SW 1271 (cell line): Measurements from ENCODE around the gene ADAMTS20.

Source experiments
- DNase-seq, 2 experiments: peaks; one replicate each; lab custom pipeline; 2025; lab: John Stamatoyannopoulos, UW

Gene ADAMTS20

GRCh38 chr12:43482311-43483085 is 69.5 kb downstream of the ADAMTS20 start:
- no peak for DNase-seq

DNA sequence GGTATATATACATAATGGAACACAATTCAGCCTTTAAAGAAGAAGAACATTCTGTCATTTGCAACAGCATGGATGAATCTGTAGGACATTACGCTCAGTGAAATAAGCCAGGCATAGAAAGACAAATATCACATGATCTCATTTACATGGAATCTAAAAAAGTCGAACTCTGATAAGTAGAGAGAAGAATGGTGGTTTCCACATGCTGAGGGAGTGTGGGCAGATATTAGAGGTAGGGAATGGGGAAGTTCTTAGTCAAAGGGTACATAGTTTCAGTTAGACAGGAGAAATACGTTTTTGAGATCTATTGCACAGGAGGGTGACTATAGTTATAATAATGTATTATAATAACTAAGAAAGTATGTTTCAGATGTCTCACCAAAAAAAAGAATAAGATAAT is 71.4 kb downstream of the ADAMTS20 start:
- no peak for DNase-seq

- DNase-seq, result no peak
These were observed 89.3 kb downstream of the ADAMTS20 start for GRCh38 chr12:43462741-43463140.

- DNase-seq, result no peak
These were observed 89.9 kb downstream of the ADAMTS20 start for GRCh38 chr12:43462080-43462479.

- no peak for DNase-seq
These were observed 92.7 kb downstream of the ADAMTS20 start for GRCh38 chr12:43459285-43459684.

GRCh38 chr12:43453761-43454160 is 98.2 kb downstream of the ADAMTS20 start:
- no peak for DNase-seq

- peak; percentile 3 to 49 for DNase-seq
These were observed 107.0 kb downstream of the ADAMTS20 start for GRCh38 chr12:43444940-43445564.

GRCh38 chr12:43436597-43436996 is 115.4 kb downstream of the ADAMTS20 start:
- DNase-seq, result no peak

GRCh38 chr12:43434614-43435013 is 117.4 kb downstream of the ADAMTS20 start:
- DNase-seq, result no peak

- no peak for DNase-seq
These were observed 123.9 kb downstream of the ADAMTS20 start for GRCh38 chr12:43428088-43428600.

GRCh38 chr12:43425361-43425760 is 126.6 kb downstream of the ADAMTS20 start:
- DNase-seq, result no peak

DNA sequence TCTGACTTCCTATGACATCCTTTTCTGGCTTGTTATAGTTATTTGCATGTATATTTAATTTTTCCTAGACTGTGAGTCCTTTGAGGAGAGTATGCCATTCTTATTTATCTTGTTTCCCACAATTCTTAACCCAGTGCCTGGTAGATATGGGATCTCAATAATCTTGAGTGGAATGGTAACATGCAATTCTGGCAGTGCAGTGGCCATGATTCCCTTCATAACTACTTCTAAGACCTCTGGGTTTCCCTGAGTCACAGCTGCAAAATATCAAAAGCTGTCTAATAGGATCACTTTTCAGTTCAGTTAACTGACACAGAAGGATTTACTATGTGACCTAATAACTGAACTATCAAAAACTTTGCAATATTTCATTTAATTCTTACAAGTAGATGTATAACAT is 135.0 kb downstream of the ADAMTS20 start:
- no peak for DNase-seq

GRCh38 chr12:43407816-43408645 is 144.0 kb downstream of the ADAMTS20 start:
- DNase-seq, result no peak

DNA sequence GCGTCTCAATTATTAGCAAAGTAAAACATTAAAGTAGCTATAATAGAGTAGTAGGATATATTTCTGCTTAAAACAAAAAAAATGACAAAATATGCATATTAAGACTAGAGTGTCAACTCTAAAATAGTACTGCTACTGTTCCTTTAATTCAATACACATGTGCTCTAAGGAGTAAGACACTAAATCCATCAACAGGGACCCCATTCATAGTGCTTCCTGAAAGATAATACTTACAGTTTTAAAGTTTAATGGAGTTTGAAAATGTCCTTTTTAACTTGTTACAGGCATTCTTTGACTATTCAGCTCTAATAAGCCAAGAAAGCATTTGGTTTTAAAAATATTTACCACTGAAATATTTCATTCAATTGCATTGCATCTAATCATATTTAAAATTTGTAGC is 145.2 kb downstream of the ADAMTS20 start:
- no peak for DNase-seq

GRCh38 chr12:43402436-43402835 is 149.6 kb downstream of the ADAMTS20 start:
- DNase-seq, result no peak

- no peak for DNase-seq
These were observed 150.9 kb downstream of the ADAMTS20 start for GRCh38 chr12:43401096-43401495.

DNA sequence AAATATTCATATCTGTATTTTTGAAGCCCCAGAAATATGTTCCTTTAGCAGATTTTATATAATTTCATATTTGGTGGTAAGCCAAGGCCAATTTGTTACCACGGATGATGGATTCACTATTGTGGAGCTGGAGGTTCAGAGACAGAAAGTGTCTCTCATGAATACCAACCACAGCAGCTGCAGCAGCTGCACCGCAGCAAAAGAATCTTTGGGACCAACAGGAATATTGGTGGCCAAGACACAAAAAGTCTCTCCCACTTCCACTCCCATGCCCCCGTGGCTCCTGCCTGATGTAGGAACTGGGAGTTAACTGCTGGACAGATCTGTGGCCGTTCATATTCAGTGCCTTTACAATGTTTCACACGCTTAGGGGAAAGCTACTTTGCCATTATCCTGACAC is 155.3 kb downstream of the ADAMTS20 start:
- no peak for DNase-seq

DNA sequence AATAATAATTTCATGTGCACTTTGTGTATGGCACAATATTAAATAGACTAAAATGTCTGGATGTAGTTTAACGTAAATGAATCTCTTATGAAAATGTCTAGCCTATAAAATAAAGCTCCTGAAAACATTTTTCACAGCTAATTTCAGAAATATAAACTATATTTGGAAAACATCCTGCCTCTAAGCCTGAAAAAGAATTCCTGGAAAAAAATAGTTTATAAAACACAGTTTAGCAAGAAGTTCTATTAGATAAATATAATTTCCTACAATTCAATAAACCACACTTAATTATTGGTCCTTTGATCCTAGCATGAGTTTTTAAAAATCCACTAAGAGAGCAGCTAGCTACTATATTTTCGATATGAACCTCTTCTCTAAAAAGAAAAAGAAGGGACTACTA is 159.9 kb downstream of the ADAMTS20 start:
- DNase-seq, result no peak

DNA sequence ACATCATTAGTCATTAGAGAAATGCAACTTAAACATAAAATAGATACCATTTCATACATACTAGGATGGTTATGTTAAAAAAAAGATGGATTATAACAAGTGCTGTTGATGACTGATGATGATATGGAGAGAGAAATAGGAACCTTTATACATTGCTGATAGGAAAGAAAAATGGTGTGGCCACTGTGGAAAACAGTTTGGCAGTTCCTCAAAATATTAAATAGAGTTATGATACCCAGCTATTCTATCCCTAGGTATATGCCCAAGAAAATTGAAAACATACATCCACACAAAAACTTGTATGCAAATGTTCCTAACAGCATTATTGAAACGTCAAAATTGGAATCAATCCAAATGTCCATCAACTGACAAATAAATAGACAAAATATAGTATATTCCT is 170.1 kb downstream of the ADAMTS20 start:
- no peak for DNase-seq

GRCh38 chr12:43378448-43378847 is 173.6 kb downstream of the ADAMTS20 start:
- DNase-seq, result no peak

DNA sequence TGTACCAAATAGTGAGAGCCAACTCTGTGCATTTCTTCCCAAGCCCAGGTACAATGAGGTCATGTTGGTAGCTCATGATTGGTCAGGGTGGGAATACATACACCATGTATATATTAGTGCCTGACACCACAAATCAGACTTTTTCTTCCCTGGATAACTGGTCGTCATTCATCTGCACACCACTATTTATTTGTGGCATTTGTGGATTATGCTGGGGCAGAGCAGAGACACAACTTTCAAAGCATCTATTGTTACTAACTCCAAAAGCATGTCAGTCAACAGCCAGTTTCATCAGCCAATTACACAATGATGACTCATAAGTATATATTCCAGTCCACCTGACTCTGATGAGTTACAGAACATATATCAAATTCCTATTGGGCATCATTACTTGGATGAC is 181.7 kb downstream of the ADAMTS20 start:
- DNase-seq, result peak in 1 of 2 experiments; percentile 47

- DNase-seq, result no peak
These were observed 188.9 kb downstream of the ADAMTS20 start for GRCh38 chr12:43362910-43363694.
